CD14-positive monocyte (primary cell): ENCODE measurements around the gene SRPK1. TPM values are rescaled to one million over a fixed set of nuclear protein-coding genes. Genes with fewer than 3 reads are reported as not detected.
"Not testable (repeated sequence)": the region's sequence is repeated elsewhere in the genome, so short reads cannot be mapped to it uniquely, and the experiment has no call there.

Experiments
- DNase-seq, 3 donors: peaks; one replicate each; pipeline ENCODE4 v3.0.0-alpha.2; 2011 to 2022
- H2AFZ ChIP-seq: 2 replicates; pipeline ENCODE4 v1.6.0; 2012; ENCODE audit warnings: mild to moderate bottlenecking, low read depth, low read length, inconsistent platforms; ENCODE audit not compliant: insufficient read depth, poor library complexity, severe bottlenecking
- H3K27ac ChIP-seq, 2 donors: 1 replicate in 1 of 2; 2 replicates in 1 of 2; pipeline ENCODE4 v1.5.1; 2012 to 2013; ENCODE audit warnings: low read length in 2 of 2, control low read depth in 1 of 2, inconsistent platforms in 1 of 2, low read depth in 1 of 2, mild to moderate bottlenecking in 1 of 2
- H3K27me3 ChIP-seq, 2 donors: one replicate each; pipeline versions ENCODE4 v1.6.0 to v1.6.1; 2011 to 2013; ENCODE audit warnings: low read length in 2 of 2; ENCODE audit not compliant: control insufficient read depth in 2 of 2, insufficient read depth in 2 of 2
- H3K36me3 ChIP-seq, 2 donors: replicated peaks in 1 of 2; 1 replicate in 1 of 2; 2 replicates in 1 of 2; pipeline versions ENCODE4 v1.5.1 to v1.6.1; 2012 to 2013; ENCODE audit warnings: low read length in 2 of 2, control low read depth in 1 of 2, inconsistent platforms in 1 of 2, mild to moderate bottlenecking in 1 of 2; ENCODE audit not compliant: insufficient read depth in 2 of 2, control insufficient read depth in 1 of 2
- H3K4me1 ChIP-seq, 2 donors: 1 replicate in 1 of 2; 2 replicates in 1 of 2; pipeline versions ENCODE4 v1.5.1 to v1.6.1; 2012 to 2013; ENCODE audit warnings: low read length in 2 of 2, control low read depth in 1 of 2, inconsistent platforms in 1 of 2, mild to moderate bottlenecking in 1 of 2, moderate library complexity in 1 of 2; ENCODE audit not compliant: insufficient read depth in 2 of 2, control insufficient read depth in 1 of 2
- H3K4me2 ChIP-seq: replicated peaks from 2 replicates; pipeline ENCODE3; 2012; ENCODE audit warnings: low read length, moderate library complexity, mild to moderate bottlenecking; ENCODE audit not compliant: poor library complexity, severe bottlenecking; ENCODE audit errors: extremely low read depth
- H3K4me3 ChIP-seq, 3 experiments: fragments of 200-600 bp in 1 of 3; sonication (generic) in 1 of 3; replicated peaks in 1 of 3; 1 replicate in 2 of 3; 2 replicates in 1 of 3; pipeline ENCODE4 v1.5.1; 2011 to 2013; ENCODE audit warnings: low read length in 3 of 3, mild to moderate bottlenecking in 3 of 3, control low read depth in 2 of 3, low read depth in 2 of 3, inconsistent platforms in 1 of 3, moderate library complexity in 1 of 3
- H3K79me2 ChIP-seq: 2 replicates; pipeline ENCODE4 v1.6.0; 2012; ENCODE audit warnings: mild to moderate bottlenecking, control low read depth, inconsistent platforms, low read length, moderate library complexity; ENCODE audit not compliant: insufficient read depth
- H3K9ac ChIP-seq: 2 replicates; pipeline ENCODE4 v1.6.0; 2017; ENCODE audit warnings: low read length, mild to moderate bottlenecking; ENCODE audit not compliant: insufficient read depth, poor library complexity, severe bottlenecking
- H3K9me3 ChIP-seq, 2 donors: replicated peaks in 1 of 2; 1 replicate in 1 of 2; 2 replicates in 1 of 2; pipeline versions ENCODE4 v1.5.1 to v1.6.1; 2012 to 2013; ENCODE audit warnings: low read length in 2 of 2, control low read depth in 1 of 2; ENCODE audit not compliant: control insufficient read depth in 1 of 2, insufficient read depth in 1 of 2
- H4K20me1 ChIP-seq: 2 replicates; pipeline ENCODE4 v1.6.0; 2012; ENCODE audit warnings: mild to moderate bottlenecking, low read length, control low read depth, moderate library complexity; ENCODE audit not compliant: insufficient read depth
- H3K27ac Mint-ChIP-seq, 7 donors: one replicate each; pipeline ENCODE4 v1.8.0; 2020; ENCODE audit warnings: mild to moderate bottlenecking in 7 of 7, mixed read lengths in 7 of 7, moderate library complexity in 6 of 7, inconsistent platforms in 2 of 7
- H3K27me3 Mint-ChIP-seq, 3 donors: one replicate each; pipeline ENCODE4 v1.8.0; 2021 to 2022; ENCODE audit warnings: low read depth in 3 of 3, mild to moderate bottlenecking in 3 of 3, mixed read lengths in 3 of 3, moderate library complexity in 3 of 3, inconsistent platforms in 1 of 3
- H3K36me3 Mint-ChIP-seq, 2 donors: one replicate each; pipeline ENCODE4 v1.8.0; 2020; ENCODE audit warnings: mixed read lengths in 2 of 2, inconsistent platforms in 1 of 2, mild to moderate bottlenecking in 1 of 2
- H3K4me1 Mint-ChIP-seq: one replicate; pipeline ENCODE4 v1.8.0; 2020; ENCODE audit warnings: mild to moderate bottlenecking, mixed read lengths
- H3K4me3 Mint-ChIP-seq, 2 donors: one replicate each; pipeline ENCODE4 v1.8.0; 2020; ENCODE audit warnings: mild to moderate bottlenecking in 2 of 2, mixed read lengths in 2 of 2, moderate library complexity in 1 of 2
- H3K9me3 Mint-ChIP-seq, 7 donors: one replicate each; pipeline ENCODE4 v1.8.0; 2020 to 2022; ENCODE audit warnings: mixed read lengths in 7 of 7, mild to moderate bottlenecking in 6 of 7, moderate library complexity in 6 of 7, inconsistent platforms in 2 of 7
- CTCF ChIP-seq: fragments of 200-600 bp; IDR thresholded peaks from one replicate; pipeline ENCODE4 v1.8.0; 2022; ENCODE audit warnings: antibody characterized with exemption, mild to moderate bottlenecking
- WGBS: methylation state at CpG from one replicate; pipeline ENCODE4 v1.1.5; 2013; ENCODE audit warnings: missing lambda C conversion rate; ENCODE audit not compliant: insufficient coverage; 5-methylcytosine and 5-hydroxymethylcytosine counted together
- intact Hi-C, 2 donors: fragments of 100-400 bp; cut with micrococcal nuclease; formaldehyde crosslinking; loops; one replicate each; pipeline versions ENCODE4 v1.15.0 to v1.15.1; 2023
- polyA plus RNA-seq, 3 donors: library from polyadenylated mRNA; depleted of rRNA in 1 of 3; unstranded in 2 of 3; stranded (reverse) in 1 of 3; fragments of 300-500 nt in 2 of 3; fragments of >200 nt in 1 of 3; fragmentation: Illumina TruSeq in 2 of 3; gene quantifications; 1 replicate in 2 of 3; 2 replicates in 1 of 3; pipeline ENCODE4 v1.2.3, GENCODE V29; 2012 to 2021

The SRPK1 gene
- polyA plus RNA-seq, 3 donors, result 7.2 to 24.8 (median 20.5) TPM

DNA sequence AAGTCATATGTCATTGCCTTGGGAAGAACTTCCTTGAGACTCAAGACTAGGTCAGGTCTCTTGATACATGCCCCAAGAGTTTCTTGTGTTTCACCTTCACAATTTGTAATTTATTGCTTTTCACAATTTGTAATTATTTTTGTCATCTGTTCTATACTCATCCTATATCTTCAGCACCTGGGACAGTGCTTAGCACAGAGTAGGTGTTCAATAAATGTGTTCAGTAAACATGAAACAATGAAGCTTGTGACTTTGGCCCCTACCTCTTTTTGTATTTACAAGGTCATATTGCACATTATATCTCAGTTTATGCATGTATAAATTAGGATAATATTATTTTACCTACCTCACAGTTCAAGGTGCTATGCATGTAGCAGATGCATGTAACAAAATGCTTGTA is 21.5 kb upstream of the SRPK1 start:
- Mint-ChIP-seq H3K27ac (no peak overlapping the region), H3K9me3 (peaks cover 16 to 32% (median 27%) of the 10 kb centered on the region in 7 donors), H3K4me1 (peaks cover 2% of the 10 kb centered on the region), H3K27me3 (no peaks in the 10 kb centered on the region), H3K4me3 (no peak overlapping the region), H3K36me3 (peaks cover 11 to 31% of the 10 kb centered on the region in 2 donors)
- no peak overlapping the region for H3K9ac ChIP-seq
- DNase-seq, result no peak
- H4K20me1 ChIP-seq, result no peaks in the 10 kb centered on the region
- H3K9me3 ChIP-seq, result peaks cover 0 to 18% of the 10 kb centered on the region in 2 donors
- H3K4me2 ChIP-seq, result no peak overlapping the region
- H3K27me3 ChIP-seq, result no peaks in the 10 kb centered on the region
- H3K79me2 ChIP-seq, result no peaks in the 10 kb centered on the region
- intact Hi-C loops, result no loop called here
- no peak overlapping the region for H3K27ac ChIP-seq
- no peaks in the 10 kb centered on the region for H3K36me3 ChIP-seq
- no peak overlapping the region for H3K4me3 ChIP-seq
- H3K4me1 ChIP-seq, result no peaks in the 10 kb centered on the region
- TF ChIP-seq CTCF, result no peak
- no peak overlapping the region for H2AFZ ChIP-seq

DNA sequence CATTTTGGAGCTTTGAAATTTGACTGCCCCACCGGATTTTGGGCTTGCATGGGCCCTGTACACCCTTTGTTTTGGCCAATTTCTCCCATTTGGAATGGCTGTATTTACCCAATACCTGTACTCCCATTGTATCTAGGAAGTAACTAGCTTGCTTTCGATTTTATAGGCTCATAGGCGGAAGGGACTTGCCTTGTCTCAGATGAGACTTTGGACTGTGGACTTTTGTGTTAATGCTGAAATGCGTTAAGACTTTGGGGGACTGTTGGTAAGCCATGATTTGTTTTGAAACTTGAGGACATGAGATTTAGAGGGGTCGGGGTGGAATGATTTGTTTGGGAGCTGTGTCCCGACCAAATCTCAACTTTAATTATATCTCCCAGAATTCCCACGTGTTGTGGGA is 20.3 kb upstream of the SRPK1 start:
- not testable (repeated sequence) for H3K27me3 ChIP-seq, H3K27ac Mint-ChIP-seq
- no CpG with 5 or more reads among the region's 7 CpGs for WGBS

GRCh38 chr6:35940014-35940413 is 19.1 kb upstream of the SRPK1 start:
- H3K9ac ChIP-seq, H3K27ac ChIP-seq, H3K36me3 ChIP-seq, H3K79me2 ChIP-seq, H3K27me3 ChIP-seq, H3K4me3 Mint-ChIP-seq, DNase-seq, H3K27ac Mint-ChIP-seq, H4K20me1 ChIP-seq, H3K4me1 ChIP-seq, H3K4me1 Mint-ChIP-seq, intact Hi-C loops, H2AFZ ChIP-seq, H3K4me2 ChIP-seq, H3K4me3 ChIP-seq, H3K27me3 Mint-ChIP-seq: not testable (repeated sequence)
- H3K36me3 Mint-ChIP-seq, result peaks cover 6 to 19% of the 10 kb centered on the region in 2 donors
- WGBS, result 100% methylated on average over 2 of the region's 2 CpGs
- peaks cover 19 to 35% (median 30%) of the 10 kb centered on the region in 7 donors for H3K9me3 Mint-ChIP-seq
- peaks cover 7 to 18% of the 10 kb centered on the region in 2 donors for H3K9me3 ChIP-seq

More for the DNA sequence above, 20.3 kb upstream of the SRPK1 start:
- H3K9me3 ChIP-seq, result peaks cover 7 to 18% of the 10 kb centered on the region in 2 donors
- H3K4me1 Mint-ChIP-seq, H3K27me3 Mint-ChIP-seq, H3K27ac ChIP-seq, H3K36me3 ChIP-seq, H4K20me1 ChIP-seq, H3K4me1 ChIP-seq, intact Hi-C loops, DNase-seq, H3K4me3 Mint-ChIP-seq, H3K9ac ChIP-seq, H3K4me3 ChIP-seq, H3K4me2 ChIP-seq, H2AFZ ChIP-seq, H3K79me2 ChIP-seq: not testable (repeated sequence)
- Mint-ChIP-seq H3K9me3 (peaks cover 19 to 35% (median 30%) of the 10 kb centered on the region in 7 donors), H3K36me3 (peaks cover 11 to 25% of the 10 kb centered on the region in 2 donors)

GRCh38 chr6:35939259-35939658 is 18.4 kb upstream of the SRPK1 start:
- H3K36me3 ChIP-seq, H3K27me3 ChIP-seq, H3K79me2 ChIP-seq, H3K4me2 ChIP-seq, intact Hi-C loops, H3K4me1 Mint-ChIP-seq, H3K27ac Mint-ChIP-seq, H3K4me3 ChIP-seq, H3K27me3 Mint-ChIP-seq, H2AFZ ChIP-seq, DNase-seq, H3K4me3 Mint-ChIP-seq, H3K4me1 ChIP-seq, H3K9ac ChIP-seq, H4K20me1 ChIP-seq, H3K27ac ChIP-seq: not testable (repeated sequence)
- peaks cover 19 to 35% (median 30%) of the 10 kb centered on the region in 7 donors for H3K9me3 Mint-ChIP-seq
- 100% methylated on average over 3 of the region's 5 CpGs for WGBS
- H3K36me3 Mint-ChIP-seq, result peaks cover 6 to 18% of the 10 kb centered on the region in 2 donors
- H3K9me3 ChIP-seq, result peaks cover 7 to 18% of the 10 kb centered on the region in 2 donors
